MCF 10A (cell line): ENCODE results near the gene MCAM. TPM values are rescaled to one million over a fixed set of nuclear protein-coding genes. Genes with fewer than 3 reads are reported as not detected.

ENCODE experiments used
- BruUV-seq: library from RNA; stranded (reverse); fragments of 400-500 nt; replicated peaks from 2 replicates; lab custom pipeline; 2021; lab: Mats Ljungman, UMichigan
- CTCF ChIA-PET: fragments of 300-600 bp; sonication (Branson Sonifier 250); formaldehyde crosslinking; extraction: SDS; loops from one replicate; lab custom pipeline; 2021; ENCODE audit warnings: antibody characterized with exemption, inconsistent platforms; lab: Yijun Ruan, JAX
- POLR2A ChIA-PET: fragments of 300-600, 350-650 bp; sonication (Branson Sonifier 250); formaldehyde crosslinking; extraction: SDS; loops from one replicate; lab custom pipeline; 2020; ENCODE audit warnings: antibody characterized with exemption, inconsistent platforms; lab: Yijun Ruan, JAX
- DNase-seq: peaks from one replicate; pipeline ENCODE4 v3.0.0-alpha.2; 2018; ENCODE audit not compliant: unreplicated experiment
- H3K27ac Mint-ChIP-seq: one replicate; pipeline ENCODE4 v1.8.0; 2022; ENCODE audit warnings: mild to moderate bottlenecking, low read depth, mixed read lengths; ENCODE audit not compliant: unreplicated experiment
- H3K27me3 Mint-ChIP-seq: one replicate; pipeline ENCODE4 v1.8.0; 2022; ENCODE audit warnings: mixed read lengths; ENCODE audit not compliant: insufficient read depth, unreplicated experiment
- H3K36me3 Mint-ChIP-seq: one replicate; pipeline ENCODE4 v1.8.0; 2022; ENCODE audit warnings: mild to moderate bottlenecking, moderate library complexity, mixed read lengths; ENCODE audit not compliant: insufficient read depth, unreplicated experiment
- H3K4me1 Mint-ChIP-seq: one replicate; pipeline ENCODE4 v1.8.0; 2022; ENCODE audit warnings: mixed read lengths; ENCODE audit not compliant: insufficient read depth, unreplicated experiment
- H3K4me3 Mint-ChIP-seq: one replicate; pipeline ENCODE4 v1.8.0; 2022; ENCODE audit warnings: mild to moderate bottlenecking, moderate library complexity, mixed read lengths; ENCODE audit not compliant: unreplicated experiment
- H3K9me3 Mint-ChIP-seq: one replicate; pipeline ENCODE4 v1.8.0; 2022; ENCODE audit warnings: mixed read lengths; ENCODE audit not compliant: unreplicated experiment
- CTCF ChIP-seq: fragments of 200-600 bp; IDR thresholded peaks from one replicate; pipeline ENCODE4 v1.8.0; 2022; ENCODE audit warnings: antibody characterized with exemption, mild to moderate bottlenecking; ENCODE audit not compliant: unreplicated experiment
- intact Hi-C: fragments of 100-400 bp; cut with micrococcal nuclease; formaldehyde crosslinking; loops from 2 replicates; pipeline ENCODE4 v1.14.1; 2022
- total RNA-seq: library from RNA; stranded (reverse); gene quantifications from 2 replicates; pipeline ENCODE4 v1.2.3, GENCODE V29; 2022

MCAM gene
- total RNA-seq, 1 experiment from 2014 or later = 3.5 TPM

DNA sequence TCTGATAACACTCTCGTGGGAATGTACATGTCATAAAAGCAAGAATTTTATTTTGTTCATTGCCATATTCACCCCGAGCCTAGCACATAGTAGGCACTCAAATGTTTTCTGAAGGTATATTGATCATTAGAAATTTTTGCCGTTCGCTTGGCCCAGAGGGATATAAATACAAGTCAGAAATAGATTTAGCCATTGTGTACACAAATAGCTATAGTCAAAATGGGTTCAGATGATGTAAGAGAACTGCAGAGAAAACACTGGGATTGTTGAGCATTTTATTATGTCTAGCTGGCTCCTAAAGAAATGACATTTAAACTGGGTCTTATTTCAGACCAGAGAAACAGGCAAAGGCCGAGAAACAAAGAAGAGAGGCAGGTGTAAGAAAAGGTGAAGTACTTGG is 49.3 kb downstream of the MCAM start:
- POLR2A ChIA-PET = interaction anchor here (0.6 kb wide), 1 partner anchor 56 kb away, joined by 3 read pairs; no protein-coding TSS in a partner anchor
- H3K36me3 Mint-ChIP-seq = peaks cover 6% of the 10 kb centered on the region

GRCh38 chr11:119266517-119267255 is 50.2 kb downstream of the MCAM start:
- TF ChIP-seq CTCF = no peak
- H3K4me1 Mint-ChIP-seq = peaks cover 6% of the 10 kb centered on the region
- H3K9me3 Mint-ChIP-seq = no peaks in the 10 kb centered on the region
- intact Hi-C loops = no loop called here
- H3K36me3 Mint-ChIP-seq = peaks cover 6% of the 10 kb centered on the region
- no peaks in the 10 kb centered on the region for H3K27me3 Mint-ChIP-seq
- ChIA-PET CTCF (no interaction called here), POLR2A (interaction anchor here (0.6 to 1.0 kb wide), 2 partner anchors 9 to 70 kb away, joined by 3 to 4 read pairs; no protein-coding TSS in a partner anchor)
- no peak overlapping the region for H3K27ac Mint-ChIP-seq
- no TSS peak for BruUV-seq
- no peak for DNase-seq
- no peak overlapping the region for H3K4me3 Mint-ChIP-seq

More for the DNA sequence above, 49.3 kb downstream of the MCAM start:
- BruUV-seq = no TSS peak
- Mint-ChIP-seq H3K9me3 (no peaks in the 10 kb centered on the region), H3K4me3 (no peak overlapping the region), H3K4me1 (peaks cover 6% of the 10 kb centered on the region), H3K27me3 (no peaks in the 10 kb centered on the region), H3K27ac (no peak overlapping the region)
- no peak for TF ChIP-seq CTCF
- no peak for DNase-seq
- intact Hi-C loops = no loop called here
- CTCF ChIA-PET = no interaction called here

DNA sequence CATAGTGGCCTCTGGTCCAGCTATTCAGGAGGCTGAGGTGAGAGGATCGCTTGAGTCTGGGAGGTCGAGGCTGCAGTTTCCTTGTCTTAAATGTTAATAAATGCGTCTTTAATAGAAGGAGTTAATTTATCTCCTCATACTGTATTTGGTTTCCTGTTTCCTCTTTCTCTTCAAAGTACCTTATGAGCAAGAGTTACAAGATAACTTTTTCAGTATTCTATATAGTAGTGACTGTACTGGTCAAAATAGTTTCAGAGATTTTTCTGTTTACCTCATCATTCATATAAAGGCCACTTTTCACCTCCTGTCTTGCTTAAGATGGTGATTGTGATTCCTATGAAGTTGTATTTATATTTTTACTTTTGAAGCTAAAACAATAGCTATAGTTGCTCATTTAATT is 50.9 kb downstream of the MCAM start:
- ChIA-PET CTCF (interaction anchor here (0.6 kb wide), 2 partner anchors 14 to 279 kb away, joined by 3 to 4 read pairs; no protein-coding TSS in a partner anchor), POLR2A (interaction anchor here (1.0 kb wide), 1 partner anchor 69 kb away, joined by 4 read pairs; no protein-coding TSS in a partner anchor)
- Mint-ChIP-seq H3K27ac (no peak overlapping the region), H3K27me3 (no peaks in the 10 kb centered on the region), H3K4me1 (peaks cover 6% of the 10 kb centered on the region), H3K4me3 (no peak overlapping the region), H3K36me3 (peaks cover 6% of the 10 kb centered on the region), H3K9me3 (no peaks in the 10 kb centered on the region)
- BruUV-seq = no TSS peak
- no peak for TF ChIP-seq CTCF
- no peak for DNase-seq
- intact Hi-C loops = no loop called here

DNA sequence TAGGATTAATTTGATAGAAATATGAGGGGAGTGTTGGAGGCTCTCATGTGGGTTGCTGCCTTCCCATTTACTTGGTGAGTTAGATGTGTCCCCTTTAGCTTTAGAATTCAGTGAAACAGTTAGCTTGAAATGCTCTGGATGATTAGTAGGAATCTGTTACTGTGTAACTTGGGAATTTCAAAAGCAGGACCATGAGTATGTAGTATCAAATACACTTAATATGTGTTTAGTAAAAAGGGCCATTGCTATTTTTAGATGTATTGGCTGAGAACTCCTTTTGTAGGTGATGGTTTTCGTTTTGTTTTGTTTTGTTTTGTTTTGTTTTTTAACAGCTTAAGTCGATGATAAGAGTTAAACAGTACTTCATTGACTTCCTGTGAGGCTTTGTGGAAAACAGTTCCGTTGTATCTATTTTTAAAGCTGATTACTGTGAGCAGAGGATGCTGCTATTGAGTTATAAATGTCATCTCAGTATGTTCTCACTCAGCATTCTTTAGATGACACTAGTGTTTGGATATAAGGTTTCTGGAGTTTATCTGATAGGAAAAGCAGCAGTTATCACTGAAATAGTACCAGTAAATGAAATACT is 53.5 kb downstream of the MCAM start:
- TF ChIP-seq CTCF = no peak
- Mint-ChIP-seq H3K4me1 (peaks cover 6% of the 10 kb centered on the region), H3K27me3 (no peaks in the 10 kb centered on the region), H3K9me3 (no peaks in the 10 kb centered on the region), H3K36me3 (peaks cover 6% of the 10 kb centered on the region), H3K4me3 (no peak overlapping the region), H3K27ac (no peak overlapping the region)
- no TSS peak for BruUV-seq
- intact Hi-C loops = no loop called here
- POLR2A ChIA-PET = interaction anchor here (0.6 to 1.5 kb wide), 3 partner anchors 33 to 476 kb away, joined by 3 read pairs; no protein-coding TSS in a partner anchor
- DNase-seq = no peak
- CTCF ChIA-PET = interaction anchor here (0.8 to 1.5 kb wide), 4 partner anchors 11 to 60 kb away, joined by 3 to 4 read pairs (median 4); no protein-coding TSS in a partner anchor
